ENCODE measurements around the gene ZNF778.
"Not testable (repeated sequence)": the region's sequence is repeated elsewhere in the genome, so short reads cannot be mapped to it uniquely, and the experiment has no call there.

ZNF778 gene

DNA sequence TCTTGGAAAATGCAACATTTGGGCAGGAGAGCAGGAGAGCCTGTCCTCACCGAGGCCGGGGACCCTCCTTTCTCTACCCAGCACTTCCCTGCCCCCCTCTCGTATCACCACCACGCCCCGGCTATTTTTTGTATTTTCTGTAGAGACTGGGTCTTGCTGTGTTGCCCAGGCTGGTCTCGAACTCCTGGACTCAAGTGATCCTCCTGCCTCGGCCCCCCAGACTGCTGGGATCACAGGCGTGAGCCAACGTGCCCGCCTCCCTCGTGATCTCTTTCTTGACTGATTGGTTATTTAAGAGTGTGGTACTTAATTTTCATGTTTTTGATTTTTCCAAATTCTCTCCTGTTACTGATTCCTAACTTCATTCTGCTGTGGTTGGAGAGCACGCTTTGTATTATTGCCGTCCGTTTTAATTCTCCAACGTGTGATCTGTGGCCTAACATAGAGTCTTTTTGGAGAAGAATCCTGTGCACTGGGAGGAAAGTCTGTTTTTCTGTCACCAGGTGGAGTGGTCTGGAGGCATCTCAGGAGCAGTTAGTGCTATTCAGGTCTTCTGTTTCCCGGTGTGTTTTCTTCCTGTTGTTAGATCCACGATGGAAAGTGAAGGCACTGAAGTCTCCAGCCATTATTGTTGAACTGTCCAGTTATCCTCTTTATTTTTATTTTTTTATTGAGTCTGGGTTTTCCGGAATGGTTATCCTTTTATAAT, 40.4 kb downstream of the ZNF778 start:
- no peak for DNase-seq

DNA sequence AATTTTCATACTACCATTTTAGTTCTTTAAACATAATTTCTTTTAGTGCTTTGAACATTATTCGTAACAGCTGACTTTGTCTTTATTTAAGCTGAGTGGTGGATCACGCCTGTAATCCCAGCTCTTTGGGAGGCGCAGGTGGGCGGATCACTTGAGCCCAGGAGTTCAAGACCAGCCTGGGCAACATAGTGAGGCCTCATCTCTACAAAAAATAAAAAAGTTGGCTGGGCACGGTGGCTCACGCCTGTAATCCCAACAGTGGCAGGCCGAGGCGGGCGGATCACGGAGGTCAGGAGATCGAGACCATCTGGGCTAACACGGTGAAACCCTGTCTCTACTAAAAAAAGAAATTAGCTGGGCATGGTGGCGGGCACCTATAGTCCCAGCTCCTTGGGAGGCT, 42.4 kb downstream of the ZNF778 start:
- not testable (repeated sequence) for DNase-seq

DNA sequence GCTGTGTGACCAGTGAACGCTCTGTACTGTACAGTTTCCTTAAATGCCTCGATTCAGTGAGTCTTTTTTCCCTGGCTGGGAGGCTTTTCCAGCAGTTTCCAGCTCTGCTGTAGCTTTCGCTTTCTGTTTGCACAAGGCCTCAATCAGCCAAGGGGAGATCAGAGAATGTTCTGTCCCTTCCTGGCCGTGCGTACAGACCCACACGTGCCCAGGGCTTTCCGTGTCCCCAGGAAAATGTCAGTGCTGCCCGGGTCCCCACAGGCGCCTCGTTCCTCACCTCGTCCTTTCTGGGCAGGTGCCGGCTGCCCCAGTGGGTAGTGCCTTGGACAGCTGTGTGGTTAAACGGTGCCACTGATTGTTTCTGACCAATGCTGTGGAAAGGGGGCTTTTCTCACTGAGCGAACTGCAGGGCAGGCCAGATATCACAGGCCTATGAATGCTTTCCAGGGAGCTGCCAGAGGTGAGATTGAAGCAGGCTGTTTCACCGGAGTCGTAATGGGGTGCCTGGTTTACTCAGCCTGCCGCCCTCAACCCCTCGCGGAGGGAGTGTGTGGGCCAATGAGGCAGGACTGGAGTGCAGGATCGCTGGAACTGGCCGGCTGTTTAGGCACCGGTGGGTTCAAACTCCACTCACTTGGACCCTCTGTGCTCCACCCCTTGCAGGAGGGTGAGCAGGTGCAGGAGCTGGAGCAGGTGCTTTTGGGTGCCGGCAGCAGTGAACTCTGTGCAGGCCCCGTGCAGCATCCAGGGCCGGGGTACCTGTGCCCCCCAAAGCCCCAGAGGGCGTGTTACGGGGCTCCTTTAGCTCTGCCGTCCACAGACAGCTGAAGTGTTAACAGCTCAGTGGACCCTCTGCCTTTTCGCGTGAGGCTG, 44.4 kb downstream of the ZNF778 start:
- no peak for DNase-seq

DNA sequence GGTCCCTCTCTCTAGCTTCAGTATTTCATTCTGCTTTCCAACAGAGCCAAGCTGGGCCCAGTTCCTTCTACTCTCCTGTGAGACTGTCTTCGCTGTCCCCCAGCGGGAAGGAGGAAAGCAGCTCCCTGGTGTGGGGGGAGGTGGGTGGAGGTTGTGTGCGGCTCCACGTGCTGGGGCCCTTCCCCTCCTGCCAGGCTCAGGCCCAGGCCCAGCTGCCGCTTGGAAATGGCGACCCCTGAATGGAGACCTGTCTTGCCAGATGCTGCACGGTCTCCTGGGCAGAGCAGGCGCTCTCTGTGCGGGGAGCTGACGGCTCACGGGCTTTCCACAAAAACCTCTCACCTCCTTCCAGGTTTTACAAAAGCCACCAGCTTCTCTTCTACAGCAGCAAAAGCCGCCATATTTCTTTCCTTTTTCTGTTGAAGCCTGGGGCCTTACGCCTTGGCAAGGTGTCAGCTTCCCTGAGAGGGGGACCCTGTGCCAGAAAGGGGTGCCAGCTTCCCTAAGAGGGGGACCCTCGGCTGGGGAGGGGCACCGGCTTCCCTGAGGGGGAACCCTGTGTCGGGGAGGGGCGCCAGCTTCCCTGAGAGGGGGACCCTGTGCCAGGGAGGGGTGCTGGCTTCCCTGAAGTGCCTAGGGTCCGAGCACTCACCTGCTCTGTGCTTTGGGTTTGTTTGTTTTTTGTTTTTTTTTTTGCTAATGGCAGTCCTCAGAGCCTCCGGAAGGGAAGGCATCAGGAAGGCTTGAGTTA, 47.5 kb downstream of the ZNF778 start:
- no peak for DNase-seq

DNA sequence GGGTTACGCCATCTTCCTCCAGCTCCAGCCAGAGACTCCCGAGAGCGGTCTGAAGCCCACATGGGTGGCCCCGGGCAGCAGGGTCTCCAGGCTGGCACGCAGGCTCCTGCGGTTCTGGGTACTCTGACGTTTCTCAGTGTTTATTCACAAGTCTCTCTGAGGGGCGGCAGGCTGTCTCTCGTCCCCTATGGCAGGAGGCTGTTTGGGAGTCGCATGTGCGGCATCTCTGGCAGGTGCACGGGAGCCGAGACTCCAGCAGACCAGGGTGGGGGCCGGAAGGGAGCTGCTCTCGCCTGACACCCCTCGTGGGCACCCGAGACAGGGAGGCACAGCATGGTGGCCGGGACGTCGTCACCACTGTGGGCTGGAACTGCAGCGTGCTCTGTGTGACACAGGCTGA, 48.1 kb downstream of the ZNF778 start:
- DNase-seq, result no peak

DNA sequence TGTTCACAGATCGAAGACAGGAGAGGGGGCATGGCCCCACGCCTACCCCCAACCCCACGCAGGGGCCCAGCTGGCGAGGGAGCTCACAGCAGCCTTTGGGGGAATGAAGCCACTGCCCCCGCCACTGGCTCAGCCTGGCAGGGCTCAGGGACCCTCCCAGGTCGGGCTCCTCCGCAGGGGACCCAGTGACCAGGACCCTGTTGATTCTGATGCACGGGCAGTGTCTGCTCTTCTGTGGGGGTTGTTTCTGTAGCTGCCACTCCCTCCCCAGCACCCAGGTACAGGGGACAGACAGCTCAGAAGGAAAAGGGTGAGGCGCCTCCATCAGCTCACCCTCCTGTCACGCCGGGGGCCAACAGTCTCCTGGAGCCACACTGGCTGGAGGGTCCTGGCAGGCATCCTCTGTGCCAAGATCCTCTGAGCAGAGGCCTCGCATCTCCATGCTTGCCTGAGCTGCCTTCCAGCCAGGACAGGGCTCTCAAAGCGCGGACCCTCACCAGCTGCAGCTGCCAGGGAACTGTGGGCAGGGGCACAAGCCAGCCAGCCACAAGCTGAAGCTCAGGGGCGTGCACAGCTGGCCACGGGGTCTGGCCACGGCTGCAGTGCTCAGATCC, 49.1 kb downstream of the ZNF778 start:
- no peak for DNase-seq

DNA sequence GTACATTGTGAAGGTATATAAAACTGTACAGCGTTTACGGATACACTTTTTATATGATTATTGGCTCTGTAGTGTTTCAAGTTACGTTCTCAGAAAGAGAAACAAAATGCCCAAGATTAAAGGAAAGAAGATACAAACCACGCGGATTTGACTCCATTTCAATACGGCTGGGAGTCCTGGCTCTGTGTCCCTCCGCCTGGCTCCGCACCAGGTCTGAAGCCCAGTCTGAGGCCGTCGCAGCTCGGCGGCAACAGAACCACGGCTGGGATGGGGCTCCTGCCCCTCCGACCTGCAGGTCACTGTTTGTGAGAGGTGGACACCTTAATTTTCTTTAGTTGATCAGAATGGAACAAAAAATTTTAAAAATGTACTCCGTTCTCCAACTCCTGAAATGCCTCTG, 50.2 kb downstream of the ZNF778 start:
- DNase-seq, result not testable (repeated sequence)

DNA sequence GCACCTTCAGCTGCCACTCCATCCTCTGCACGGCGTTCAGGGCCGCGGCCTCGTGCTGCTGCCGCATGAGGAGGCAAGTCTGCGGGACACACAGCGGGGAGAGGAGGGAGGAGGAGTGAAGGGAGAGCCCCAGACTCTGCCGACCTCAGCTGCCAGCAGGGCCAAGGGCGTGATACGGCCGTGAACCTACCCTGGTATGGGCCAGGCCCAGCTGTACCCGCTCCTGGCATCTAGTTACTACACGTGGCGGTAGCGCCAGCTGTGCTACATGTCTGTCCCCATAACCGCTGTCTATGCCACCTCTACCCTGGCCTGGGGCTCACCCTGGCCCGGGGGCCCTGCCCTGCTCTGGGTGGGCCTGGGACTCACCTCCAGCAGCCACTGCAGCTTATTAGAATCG, 51.1 kb downstream of the ZNF778 start:
- DNase-seq, result no peak

DNA sequence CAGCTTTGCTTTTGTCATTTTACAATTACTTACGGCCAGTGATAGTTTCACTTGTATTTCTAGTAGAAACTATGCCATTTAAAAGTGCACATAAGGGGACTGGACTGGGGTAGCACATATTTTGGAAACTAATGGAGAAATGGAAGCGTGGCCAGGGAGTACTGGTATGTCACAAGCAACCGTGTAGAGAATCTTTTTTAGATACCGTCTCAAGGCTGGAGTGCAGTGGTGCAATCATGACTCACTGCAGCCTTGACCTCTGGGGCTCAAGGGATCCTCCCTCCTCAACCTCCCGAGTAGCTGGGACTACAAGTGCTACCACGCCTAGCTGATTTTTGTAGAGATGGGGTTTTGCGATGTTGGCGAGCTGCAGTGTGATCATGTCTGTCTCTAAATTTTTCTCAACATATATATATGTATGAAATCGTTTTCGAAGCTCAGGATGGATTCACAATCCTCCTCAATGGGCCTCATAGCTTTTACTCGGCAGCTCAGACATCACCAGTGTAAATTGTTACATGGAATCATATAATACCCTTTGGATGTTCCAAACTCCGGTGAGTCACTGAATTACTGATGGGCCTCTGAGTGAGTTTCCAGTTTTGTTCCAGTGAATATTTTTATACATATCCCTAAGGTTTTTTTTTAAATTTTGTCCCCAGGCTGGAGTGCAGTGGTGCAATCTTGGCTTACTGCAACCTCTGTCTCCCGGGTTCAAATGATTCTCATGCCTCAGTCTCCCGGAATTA, 51.7 kb downstream of the ZNF778 start:
- DNase-seq, result no peak

DNA sequence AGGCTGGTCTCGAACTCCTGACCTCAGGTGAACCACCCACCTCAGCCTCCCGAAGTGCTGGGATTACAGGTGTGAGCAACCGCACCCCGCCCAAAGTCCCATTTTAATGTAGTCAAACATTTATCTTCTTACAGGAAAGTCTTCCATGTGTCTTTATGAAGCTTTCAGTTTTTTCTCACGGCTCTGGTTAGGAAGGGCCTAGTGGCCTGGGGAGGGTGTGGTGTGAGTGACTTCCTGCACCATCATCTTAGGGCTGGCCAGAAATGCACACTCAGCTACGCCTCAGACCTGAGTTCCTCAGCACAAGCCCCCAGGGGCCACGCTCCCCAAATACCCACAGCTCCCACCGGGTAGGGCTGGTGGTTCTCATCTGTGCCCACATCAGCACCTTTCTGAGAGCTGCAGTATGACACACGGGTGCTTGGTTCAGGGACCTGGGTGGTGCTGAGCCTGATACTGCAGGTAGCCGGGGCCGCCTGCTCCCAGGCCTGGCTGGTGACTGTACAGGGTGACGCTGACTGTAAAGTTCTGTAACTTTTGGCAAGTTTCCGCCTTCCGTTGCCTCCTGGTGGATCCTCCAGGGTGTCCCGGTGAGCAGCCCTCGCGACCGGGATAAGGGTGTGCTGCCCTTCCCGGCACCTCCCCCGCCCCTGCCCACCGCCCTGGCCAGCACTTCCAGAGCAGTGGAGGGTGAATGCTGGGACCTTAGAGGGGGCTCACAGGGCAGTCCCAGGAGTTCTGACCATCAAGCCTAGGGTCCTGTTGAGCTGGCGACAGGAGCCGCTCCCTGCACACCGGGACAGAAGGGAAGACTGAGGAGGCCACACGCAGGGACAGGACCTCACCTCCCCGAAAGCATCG, 52.5 kb downstream of the ZNF778 start:
- DNase-seq, result no peak

DNA sequence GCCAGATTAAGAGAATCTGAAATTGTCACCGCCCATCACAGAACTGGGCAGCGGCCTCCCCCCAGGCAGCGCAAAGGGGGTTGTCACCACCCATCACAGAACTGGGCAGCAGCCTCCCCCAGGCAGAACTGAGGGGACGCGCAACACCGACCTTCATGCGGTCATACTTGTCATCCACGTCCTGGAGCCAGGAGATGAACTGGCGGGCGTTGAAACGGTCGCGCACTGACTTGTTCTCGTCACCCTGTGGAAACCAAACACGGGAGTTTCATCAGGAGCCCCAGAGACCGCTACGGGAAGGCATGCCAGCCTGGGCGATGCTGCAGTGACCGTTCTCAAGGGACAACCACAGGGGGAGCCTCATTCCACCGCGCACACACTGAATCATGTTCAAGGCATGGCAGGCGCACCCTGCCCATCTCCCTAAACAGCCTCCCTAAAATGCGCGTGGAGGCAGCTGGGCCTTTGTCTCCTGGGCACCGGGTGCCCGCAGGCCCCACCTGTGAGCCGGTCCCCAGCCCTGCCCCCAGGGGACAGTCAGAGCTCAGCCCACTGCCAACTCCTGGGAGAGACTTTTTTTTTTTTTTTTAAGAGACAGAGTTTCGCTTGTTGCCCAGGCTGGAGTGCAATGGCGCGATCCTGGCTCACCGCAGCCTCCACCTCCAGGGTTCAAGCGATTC, 53.3 kb downstream of the ZNF778 start:
- DNase-seq, result no peak

DNA sequence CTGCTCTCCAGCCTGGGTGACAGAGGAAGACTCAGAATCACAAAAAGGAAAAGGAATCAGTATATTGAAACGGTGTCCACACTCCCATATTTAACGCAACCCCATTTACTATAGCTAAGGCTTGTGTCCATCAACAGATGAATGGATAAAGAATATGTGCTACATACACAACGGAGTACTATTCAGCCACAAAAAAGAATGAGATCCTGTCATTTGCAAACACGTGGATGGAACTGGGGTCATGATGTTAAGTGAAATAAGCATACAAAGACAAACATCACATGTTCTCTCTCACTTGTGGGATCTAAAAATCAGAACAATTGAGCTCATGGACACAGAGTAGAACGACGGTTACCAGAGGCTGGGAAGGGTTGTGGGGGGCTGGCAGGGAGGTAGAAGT, 55.1 kb downstream of the ZNF778 start:
- no peak for DNase-seq

DNA sequence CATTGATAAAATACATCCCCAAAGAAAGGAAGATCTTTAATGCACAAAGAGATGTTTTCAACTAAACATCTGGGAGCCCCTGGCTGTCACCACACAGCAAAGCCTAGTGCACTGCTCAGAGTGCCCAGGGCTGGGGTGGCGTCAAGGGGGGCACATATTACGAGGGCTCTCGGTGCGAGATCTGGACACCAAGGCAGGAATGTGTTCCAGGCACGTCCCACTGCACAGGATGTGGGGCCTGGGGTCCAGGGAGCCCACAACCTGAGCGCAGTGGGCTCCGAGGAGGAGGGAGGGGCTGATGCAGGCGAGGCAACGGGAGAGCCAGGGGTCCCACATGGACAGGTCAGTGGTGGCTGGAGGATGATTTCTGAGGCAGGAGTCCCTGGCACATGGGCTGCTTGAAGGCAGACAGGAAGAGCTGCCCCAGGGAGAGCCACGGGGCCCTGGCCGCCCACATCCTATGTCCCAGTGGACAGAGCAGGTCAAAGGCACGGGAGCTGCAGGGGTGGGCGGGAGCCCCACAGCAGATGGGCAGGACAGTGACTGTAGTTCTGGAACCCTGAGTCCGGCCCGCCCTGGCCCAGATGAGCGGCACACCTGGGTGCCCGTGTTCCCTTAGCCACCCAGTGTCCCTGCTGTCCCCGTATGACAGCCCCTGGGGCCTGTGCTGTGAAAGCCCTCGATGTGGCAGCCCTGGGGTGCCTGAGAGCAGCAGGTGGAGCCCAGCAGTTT, 56.4 kb downstream of the ZNF778 start:
- no peak for DNase-seq

DNA sequence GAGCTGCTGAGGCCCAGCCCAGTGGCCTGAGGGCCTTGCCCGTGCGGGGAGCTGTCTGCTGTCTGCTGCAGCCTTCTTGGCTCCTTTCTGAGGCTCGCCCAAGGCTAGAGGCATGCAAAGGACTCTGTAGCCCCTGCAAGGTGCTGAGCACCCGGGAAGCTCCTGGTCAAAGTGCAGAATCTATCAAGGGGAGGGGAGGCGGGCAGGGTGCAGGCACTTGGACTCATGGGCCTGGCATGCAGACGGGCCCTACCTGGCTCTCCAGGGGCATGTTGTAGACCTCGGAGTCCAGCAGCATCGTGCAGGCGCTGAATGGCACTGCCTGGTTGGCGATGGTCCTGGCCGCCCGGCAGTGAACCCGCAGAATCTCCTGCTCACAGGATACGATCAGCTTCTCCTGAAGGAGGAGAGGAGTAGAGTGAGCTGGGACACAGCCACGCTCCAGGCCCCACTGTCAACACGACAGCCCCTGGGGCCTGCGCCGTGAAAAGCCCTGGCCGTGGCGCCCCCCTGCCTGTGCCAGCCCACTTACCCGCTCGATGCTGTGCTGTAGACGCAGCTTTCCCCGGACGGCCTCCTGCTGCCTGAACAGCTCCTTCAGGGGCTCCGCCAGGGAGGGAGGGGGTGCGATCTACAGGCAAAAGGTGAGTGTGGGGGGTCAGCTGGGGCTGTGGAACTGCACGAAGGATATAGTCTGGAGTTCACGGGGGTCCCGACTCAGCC, 57.2 kb downstream of the ZNF778 start:
- no peak for DNase-seq

DNA sequence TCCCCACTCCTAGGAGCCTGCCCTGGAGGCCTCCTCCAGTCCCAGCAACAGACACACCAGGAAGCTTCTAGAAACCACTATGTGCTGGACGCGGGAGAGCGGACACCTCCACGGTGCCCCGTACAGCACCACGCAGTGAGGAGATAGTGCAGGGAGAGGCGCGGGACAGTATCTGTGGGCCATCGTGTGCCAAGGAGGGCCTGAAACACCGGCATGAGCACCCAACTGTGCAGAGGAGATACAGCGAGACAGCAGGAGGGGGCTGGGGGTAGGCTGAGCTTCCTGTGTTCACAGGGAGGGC, 57.7 kb downstream of the ZNF778 start:
- no peak for DNase-seq

DNA sequence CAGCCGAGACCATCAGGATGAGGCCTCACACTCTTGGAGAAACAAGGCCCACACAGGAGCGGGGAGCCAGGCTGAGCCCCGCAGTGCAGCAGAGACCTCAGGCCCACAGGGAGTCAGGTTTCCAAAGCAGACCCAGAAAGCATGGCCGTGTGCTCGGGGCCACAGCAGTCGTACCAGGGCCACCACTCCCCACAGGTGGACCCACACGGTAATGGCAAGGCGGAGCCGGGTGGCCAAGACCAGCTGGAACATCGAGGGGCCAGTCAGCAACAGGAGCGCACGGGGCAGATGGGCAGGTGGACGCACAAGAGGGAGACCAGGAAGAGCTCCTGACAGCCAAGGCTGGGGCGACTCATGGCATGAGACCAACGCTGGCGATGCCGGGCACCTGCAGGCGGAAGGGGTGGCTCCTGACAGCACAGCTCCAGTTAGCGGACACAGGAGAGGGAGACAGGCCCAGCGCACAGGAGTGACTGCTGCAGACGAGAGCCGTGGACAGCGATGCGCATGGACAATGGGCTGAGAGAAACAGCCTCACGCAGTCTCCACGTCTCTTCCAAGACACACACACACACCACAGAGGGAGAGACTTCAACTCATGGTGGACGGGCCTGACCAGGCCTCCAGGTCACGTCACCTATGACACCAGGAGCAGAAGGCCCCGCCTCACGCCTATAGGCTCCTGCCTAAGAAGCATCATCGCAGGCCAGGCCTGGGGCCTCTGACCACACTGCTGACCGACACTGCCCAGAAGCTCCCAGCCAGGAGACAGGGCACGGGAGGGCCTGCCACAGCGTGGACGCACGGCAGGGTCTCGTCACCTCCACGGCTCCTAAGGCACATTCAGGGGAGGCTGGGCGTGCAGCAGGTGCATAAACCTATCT, 58.6 kb downstream of the ZNF778 start:
- DNase-seq, result no peak

DNA sequence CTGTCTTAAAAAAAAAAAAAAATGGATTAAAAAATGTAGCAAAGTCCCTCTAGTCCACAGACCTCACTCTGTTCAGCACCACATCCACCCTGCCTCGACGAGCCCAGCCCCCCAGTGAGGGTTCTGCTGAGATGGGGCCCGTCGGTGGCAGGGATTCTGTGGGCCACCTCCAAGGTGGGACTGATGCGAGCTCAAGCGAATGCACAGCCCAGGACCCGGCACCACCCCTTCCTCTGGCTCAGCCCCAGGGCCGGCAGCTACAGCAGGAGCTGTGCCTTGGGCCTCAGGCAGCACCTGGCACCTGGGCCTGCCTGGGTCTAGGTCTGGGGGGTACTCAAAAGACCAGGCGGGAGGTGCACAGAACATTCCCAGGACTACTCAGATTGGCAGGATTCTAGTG, 59.5 kb downstream of the ZNF778 start:
- no peak for DNase-seq

DNA sequence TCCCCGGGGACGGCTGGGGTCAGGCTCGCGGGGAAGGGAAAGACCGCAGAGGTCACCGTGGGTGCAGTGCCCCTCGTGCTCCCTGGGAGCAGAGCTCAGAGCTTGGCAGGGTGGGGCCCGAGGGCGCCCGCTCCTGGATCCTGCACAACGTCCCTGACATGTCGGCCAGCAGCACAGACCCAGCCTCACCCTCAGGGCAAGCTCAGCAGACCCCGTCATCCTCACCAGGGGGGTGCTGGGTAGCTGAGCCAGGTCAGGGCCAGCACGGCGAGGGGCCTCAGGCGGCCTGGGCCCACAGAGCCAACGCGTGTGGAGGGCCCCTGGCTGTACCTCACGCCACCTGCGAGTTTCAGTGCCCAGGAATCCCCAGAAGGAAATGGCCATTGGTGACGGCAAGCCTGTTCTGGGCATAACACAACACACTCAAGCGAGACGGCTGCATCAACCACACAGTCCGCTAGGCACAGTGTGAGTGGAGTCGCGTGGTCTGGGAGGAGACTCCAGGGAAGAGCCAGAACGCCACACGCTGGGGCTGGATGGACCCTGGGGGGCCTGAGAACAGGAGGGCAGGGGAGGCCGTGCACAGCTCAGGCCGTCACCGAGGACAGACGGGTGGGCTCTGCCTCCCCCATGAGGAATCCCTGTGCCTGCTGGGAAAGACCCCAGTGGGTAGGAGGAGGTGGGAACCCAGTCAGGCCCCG, 60.3 kb downstream of the ZNF778 start:
- no peak for DNase-seq
